Activated T-helper 17 cell treated with anti-CD3 and anti-CD28 coated beads, Interleukin-2, amount 50 U/mL, for 72 hours (primary cell): ENCODE results near the gene TMEM225B. TPM values are rescaled to one million over a fixed set of nuclear protein-coding genes. Genes with fewer than 3 reads are reported as not detected.
A peak's percentile ranks its signal among the peaks of the same experiment; 100 is the strongest.

ENCODE experiments used
- ATAC-seq: fragments of 150-1000 bp; cut with Tn5 transposase; replicated peaks from 2 replicates; pipeline ENCODE4 v1.10.0; 2021; ENCODE audit warnings: mild to moderate bottlenecking, moderate library complexity
- H3K27ac Mint-ChIP-seq: one replicate; pipeline ENCODE4 v1.8.0; 2022; ENCODE audit warnings: mixed read lengths
- H3K27me3 Mint-ChIP-seq: one replicate; pipeline ENCODE4 v1.8.0; 2022; ENCODE audit warnings: mixed read lengths
- H3K36me3 Mint-ChIP-seq: one replicate; pipeline ENCODE4 v1.8.0; 2022; ENCODE audit warnings: low read depth, mild to moderate bottlenecking, mixed read lengths
- H3K4me1 Mint-ChIP-seq: one replicate; pipeline ENCODE4 v1.8.0; 2022; ENCODE audit warnings: mixed read lengths
- H3K4me3 Mint-ChIP-seq: one replicate; pipeline ENCODE4 v1.8.0; 2022; ENCODE audit warnings: mild to moderate bottlenecking, mixed read lengths
- H3K9me3 Mint-ChIP-seq: one replicate; pipeline ENCODE4 v1.8.0; 2022; ENCODE audit warnings: mixed read lengths
- total RNA-seq, 2 donors: library from RNA; stranded (reverse); gene quantifications; one replicate each; pipeline ENCODE4 v1.2.3, GENCODE V29; 2022

The TMEM225B gene
- total RNA-seq, 2 donors from 2014 or later: 0.86 to 4.4 TPM

GRCh38 chr7:99601656-99602310, 3.7 kb downstream of the TMEM225B start:
- Mint-ChIP-seq H3K4me3 (no peak overlapping the region), H3K36me3 (no peaks in the 10 kb centered on the region), H3K27me3 (no peaks in the 10 kb centered on the region), H3K27ac (no peak overlapping the region), H3K9me3 (no peaks in the 10 kb centered on the region), H3K4me1 (no peaks in the 10 kb centered on the region)
- ATAC-seq: no peak

- H3K4me3 Mint-ChIP-seq: no peak overlapping the region
- H3K36me3 Mint-ChIP-seq: no peaks in the 10 kb centered on the region
- no peak overlapping the region for H3K27ac Mint-ChIP-seq
- ATAC-seq: no peak
- no peaks in the 10 kb centered on the region for H3K27me3 Mint-ChIP-seq
- H3K9me3 Mint-ChIP-seq: no peaks in the 10 kb centered on the region
- H3K4me1 Mint-ChIP-seq: no peaks in the 10 kb centered on the region
Observed at GRCh38 chr7:99605527-99605926, 7.5 kb downstream of the TMEM225B start.

DNA sequence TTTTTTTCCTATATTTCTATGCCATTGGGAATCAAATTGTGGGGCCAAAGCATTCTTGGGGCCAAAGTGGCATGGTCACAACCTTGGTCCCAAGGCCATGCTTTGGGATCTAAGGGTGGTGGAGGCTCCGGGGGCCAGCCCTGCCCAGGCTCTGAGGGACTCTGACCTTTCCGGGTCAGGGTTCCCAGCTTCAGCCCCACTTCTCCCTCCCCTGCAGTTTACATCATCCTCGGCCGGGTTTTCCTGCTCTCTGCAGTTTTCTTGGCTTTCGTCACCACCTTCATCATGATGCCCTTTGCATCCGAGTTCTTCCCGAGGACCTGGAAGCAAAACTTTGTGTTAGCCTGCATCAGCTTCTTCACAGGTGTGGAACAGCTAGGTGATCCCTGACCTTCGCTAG, 8.5 kb downstream of the TMEM225B start:
- Mint-ChIP-seq H3K27ac (no peak overlapping the region), H3K27me3 (no peaks in the 10 kb centered on the region), H3K36me3 (no peaks in the 10 kb centered on the region), H3K9me3 (no peaks in the 10 kb centered on the region), H3K4me3 (no peak overlapping the region), H3K4me1 (no peaks in the 10 kb centered on the region)
- no peak for ATAC-seq

- ATAC-seq: no peak
- no peaks in the 10 kb centered on the region for H3K9me3 Mint-ChIP-seq
- no peak overlapping the region for H3K4me3 Mint-ChIP-seq
- H3K36me3 Mint-ChIP-seq: no peaks in the 10 kb centered on the region
- H3K27ac Mint-ChIP-seq: no peak overlapping the region
- H3K27me3 Mint-ChIP-seq: no peaks in the 10 kb centered on the region
- H3K4me1 Mint-ChIP-seq: no peaks in the 10 kb centered on the region
Observed at GRCh38 chr7:99607548-99607947, 9.5 kb downstream of the TMEM225B start.

GRCh38 chr7:99614495-99614894, 16.4 kb downstream of the TMEM225B start:
- H3K4me3 Mint-ChIP-seq: peak overlapping the region; percentile 97
- no peak overlapping the region for H3K27ac Mint-ChIP-seq
- ATAC-seq: no peak
- peaks cover 26% of the 10 kb centered on the region for H3K4me1 Mint-ChIP-seq
- H3K9me3 Mint-ChIP-seq: no peaks in the 10 kb centered on the region
- H3K36me3 Mint-ChIP-seq: peaks cover 31% of the 10 kb centered on the region
- H3K27me3 Mint-ChIP-seq: no peaks in the 10 kb centered on the region

- H3K9me3 Mint-ChIP-seq: no peaks in the 10 kb centered on the region
- peak overlapping the region; percentile 97 for H3K27ac Mint-ChIP-seq
- ATAC-seq: no peak
- peak overlapping the region; percentile 97 for H3K4me3 Mint-ChIP-seq
- H3K4me1 Mint-ChIP-seq: peaks cover 26% of the 10 kb centered on the region
- no peaks in the 10 kb centered on the region for H3K27me3 Mint-ChIP-seq
- H3K36me3 Mint-ChIP-seq: peaks cover 46% of the 10 kb centered on the region
Observed at GRCh38 chr7:99615989-99616358, 17.9 kb downstream of the TMEM225B start.

- Mint-ChIP-seq H3K27me3 (no peaks in the 10 kb centered on the region), H3K36me3 (peaks cover 52% of the 10 kb centered on the region), H3K9me3 (no peaks in the 10 kb centered on the region), H3K4me3 (peak within 1 kb of the TSS; percentile 97), H3K27ac (peak within 1 kb of the TSS; percentile 97), H3K4me1 (peaks cover 26% of the 10 kb centered on the region)
- peak; percentile 94 for ATAC-seq
Observed at GRCh38 chr7:99616359-99617191, 18.5 kb downstream of the TMEM225B start, which contains the start of gene ZSCAN25. TSS of gene ZSCAN25 (plus strand) at chr7:99616946. CDS start at chr7:99619607, 2,661 bp downstream.

GRCh38 chr7:99617192-99617781, 19.2 kb downstream of the TMEM225B start:
- Mint-ChIP-seq H3K4me1 (peaks cover 27% of the 10 kb centered on the region), H3K4me3 (peak overlapping the region; percentile 97), H3K27me3 (no peaks in the 10 kb centered on the region), H3K9me3 (no peaks in the 10 kb centered on the region), H3K36me3 (peaks cover 59% of the 10 kb centered on the region), H3K27ac (peak overlapping the region; percentile 97)
- no peak for ATAC-seq

GRCh38 chr7:99618726-99619125, 20.7 kb downstream of the TMEM225B start:
- peaks cover 73% of the 10 kb centered on the region for H3K36me3 Mint-ChIP-seq
- H3K4me1 Mint-ChIP-seq: peaks cover 31% of the 10 kb centered on the region
- H3K27ac Mint-ChIP-seq: peak overlapping the region; percentile 97

GRCh38 chr7:99619571-99620130, 21.6 kb downstream of the TMEM225B start:
- Mint-ChIP-seq H3K27ac (peak overlapping the region; percentile 97), H3K36me3 (peaks cover 83% of the 10 kb centered on the region), H3K4me1 (peaks cover 40% of the 10 kb centered on the region), H3K27me3 (no peaks in the 10 kb centered on the region), H3K9me3 (no peaks in the 10 kb centered on the region), H3K4me3 (peak overlapping the region; percentile 97)
- no peak for ATAC-seq

More at GRCh38 chr7:99618726-99619125, 20.7 kb downstream of the TMEM225B start:
- Mint-ChIP-seq H3K27me3 (no peaks in the 10 kb centered on the region), H3K4me3 (peak overlapping the region; percentile 97), H3K9me3 (no peaks in the 10 kb centered on the region)
- no peak for ATAC-seq

GRCh38 chr7:99621271-99621670, 23.2 kb downstream of the TMEM225B start:
- H3K4me1 Mint-ChIP-seq: peaks cover 50% of the 10 kb centered on the region
- peaks cover 99% of the 10 kb centered on the region for H3K36me3 Mint-ChIP-seq
- H3K27me3 Mint-ChIP-seq: no peaks in the 10 kb centered on the region
- H3K9me3 Mint-ChIP-seq: no peaks in the 10 kb centered on the region
- H3K27ac Mint-ChIP-seq: peak overlapping the region; percentile 97
- peak overlapping the region; percentile 93 for H3K4me3 Mint-ChIP-seq
- ATAC-seq: no peak

DNA sequence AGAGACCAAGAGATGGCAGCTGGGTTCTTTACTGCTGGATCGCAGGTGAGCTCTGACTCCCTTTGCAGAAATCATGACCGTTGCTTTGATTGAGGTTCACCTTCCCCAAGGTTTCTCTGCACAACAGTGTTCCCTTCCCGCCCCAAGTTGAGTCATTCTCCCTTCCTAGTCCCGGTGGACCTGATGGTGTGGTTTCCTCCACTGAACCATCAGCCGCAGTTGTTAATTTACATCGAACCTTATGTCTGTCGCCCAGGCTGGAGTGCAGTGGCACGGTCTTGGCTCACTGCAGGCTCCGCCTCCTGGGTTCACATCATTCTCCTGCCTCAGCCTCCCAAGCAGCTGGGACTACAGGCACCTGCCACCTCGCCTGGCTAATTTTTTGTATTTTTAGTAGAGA, 24.5 kb downstream of the TMEM225B start:
- no peaks in the 10 kb centered on the region for H3K27me3 Mint-ChIP-seq
- no peaks in the 10 kb centered on the region for H3K9me3 Mint-ChIP-seq
- peaks cover 55% of the 10 kb centered on the region for H3K4me1 Mint-ChIP-seq
- peak overlapping the region; percentile 97 for H3K27ac Mint-ChIP-seq
- H3K4me3 Mint-ChIP-seq: peak overlapping the region; percentile 93
- peaks cover 100% of the 10 kb centered on the region for H3K36me3 Mint-ChIP-seq
- ATAC-seq: peak; percentile 13

DNA sequence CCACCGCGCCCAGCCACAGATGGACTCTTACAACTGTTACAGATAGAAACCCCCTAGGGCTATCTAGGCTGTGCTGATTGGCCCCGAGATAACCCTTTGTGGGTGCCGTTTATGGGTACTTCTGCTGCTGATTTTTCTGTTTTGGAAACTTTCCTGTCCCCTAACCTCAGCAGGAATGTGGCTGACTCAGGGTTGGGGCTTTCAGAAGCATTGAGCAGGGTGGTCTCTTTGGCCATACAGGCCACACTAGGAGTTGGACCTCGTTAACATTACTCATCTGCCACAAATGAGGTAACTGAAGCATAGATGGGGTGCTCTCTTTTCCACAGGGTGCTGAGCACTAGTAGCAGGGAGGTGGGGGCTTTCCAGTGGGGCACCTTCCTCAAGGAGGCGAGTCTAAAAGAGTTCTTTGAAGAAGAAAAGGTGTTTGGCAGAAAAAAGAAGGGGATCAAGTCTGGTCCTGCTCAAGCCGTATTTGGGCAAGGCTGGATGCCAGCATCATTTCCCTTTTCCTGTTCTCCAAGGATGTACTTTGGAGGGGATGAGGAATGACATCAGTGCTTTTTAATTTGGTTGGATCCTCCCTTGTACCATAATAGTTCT, 25.1 kb downstream of the TMEM225B start:
- Mint-ChIP-seq H3K27ac (peak overlapping the region; percentile 97), H3K4me3 (peak overlapping the region; percentile 93), H3K27me3 (no peaks in the 10 kb centered on the region), H3K4me1 (peaks cover 49% of the 10 kb centered on the region), H3K9me3 (no peaks in the 10 kb centered on the region), H3K36me3 (peaks cover 100% of the 10 kb centered on the region)
- peak; percentile 80 for ATAC-seq
